GM23338 (cell line): ENCODE measurements around the gene LIPH. TPM values are rescaled to one million over a fixed set of nuclear protein-coding genes. Genes with fewer than 3 reads are reported as not detected.

Experiments used
- ATAC-seq: fragments of 200-7000 bp; cut with Tn5 transposase; 3 replicates; pipeline ENCODE4 v1.9.1; 2020
- DNase-seq: peaks from one replicate; pipeline ENCODE4 v3.0.0-alpha.2; 2015; ENCODE audit warnings: low spot score
- H2AFZ ChIP-seq: fragments of 200-600 bp; sonication (generic); 2 replicates; pipeline ENCODE4 v1.8.0; 2016; ENCODE audit warnings: antibody characterized with exemption, mild to moderate bottlenecking, moderate library complexity
- H3F3A ChIP-seq: fragments of 200-600 bp; sonication (generic); replicated peaks from 2 replicates; pipeline ENCODE4 v1.8.0; 2017; ENCODE audit warnings: antibody characterized with exemption, mixed run types, low read depth
- H3K27ac ChIP-seq: fragments of 200-600 bp; sonication (generic); 2 replicates; pipeline ENCODE4 v1.6.1; 2016; ENCODE audit warnings: low read depth
- H3K27me3 ChIP-seq: fragments of 200-600 bp; sonication (generic); 2 replicates; pipeline ENCODE4 v1.8.0; 2016; ENCODE audit warnings: mild to moderate bottlenecking, mixed run types, moderate library complexity; ENCODE audit not compliant: insufficient read depth
- H3K36me3 ChIP-seq: fragments of 200-600 bp; sonication (generic); 2 replicates; pipeline ENCODE4 v1.8.0; 2016; ENCODE audit warnings: mild to moderate bottlenecking; ENCODE audit not compliant: insufficient read depth
- H3K4me1 ChIP-seq: fragments of 200-600 bp; sonication (generic); 2 replicates; pipeline ENCODE4 v1.8.0; 2016; ENCODE audit warnings: mild to moderate bottlenecking, moderate library complexity; ENCODE audit not compliant: insufficient read depth
- H3K4me2 ChIP-seq: fragments of 200-600 bp; sonication (generic); 2 replicates; pipeline ENCODE4 v1.7.1; 2017; ENCODE audit warnings: mixed run types
- H3K4me3 ChIP-seq: fragments of 200-600 bp; sonication (generic); 2 replicates; pipeline ENCODE4 v1.6.1; 2016; ENCODE audit warnings: mixed run types
- H3K79me2 ChIP-seq: fragments of 200-600 bp; sonication (generic); replicated peaks from 2 replicates; pipeline ENCODE4 v1.8.0; 2017; ENCODE audit warnings: mild to moderate bottlenecking; ENCODE audit not compliant: insufficient read depth
- H3K9me2 ChIP-seq: fragments of 200-600 bp; sonication (generic); 2 replicates; pipeline ENCODE4 v1.8.0; 2017; ENCODE audit not compliant: insufficient read depth
- H4K20me1 ChIP-seq: fragments of 200-600 bp; sonication (generic); replicated peaks from 2 replicates; pipeline ENCODE4 v1.8.0; 2017; ENCODE audit warnings: mild to moderate bottlenecking; ENCODE audit not compliant: insufficient read depth
- H3K27ac Mint-ChIP-seq: 2 replicates; pipeline ENCODE4 v1.8.0; 2020; ENCODE audit warnings: inconsistent platforms, mild to moderate bottlenecking, moderate library complexity, mixed read lengths
- H3K27me3 Mint-ChIP-seq: 3 replicates; pipeline ENCODE4 v1.8.0; 2022; ENCODE audit warnings: low read depth, mild to moderate bottlenecking, moderate library complexity, mixed read lengths, inconsistent platforms; ENCODE audit not compliant: insufficient read depth, poor library complexity
- H3K36me3 Mint-ChIP-seq: 3 replicates; pipeline ENCODE4 v1.8.0; 2021; ENCODE audit warnings: low read depth, mild to moderate bottlenecking, inconsistent platforms, moderate library complexity, mixed read lengths
- H3K4me1 Mint-ChIP-seq: 3 replicates; pipeline ENCODE4 v1.8.0; 2020; ENCODE audit warnings: mild to moderate bottlenecking, inconsistent platforms, mixed read lengths
- H3K4me3 Mint-ChIP-seq: 3 replicates; pipeline ENCODE4 v1.8.0; 2021; ENCODE audit warnings: moderate library complexity, mild to moderate bottlenecking, inconsistent platforms, mixed read lengths
- H3K9me3 Mint-ChIP-seq: 3 replicates; pipeline ENCODE4 v1.8.0; 2020; ENCODE audit warnings: moderate library complexity, mild to moderate bottlenecking, inconsistent platforms, mixed read lengths
- CREB1 ChIP-seq: fragments of 250-450 bp; sonication (Bioruptor Pico); IDR thresholded peaks from 2 replicates; pipeline ENCODE4 v1.5.0; 2020; ENCODE audit warnings: low read depth, mild to moderate bottlenecking, moderate library complexity
- EZH2phosphoT487 ChIP-seq: fragments of 200-600 bp; sonication (generic); IDR thresholded peaks from one replicate; pipeline ENCODE4 v1.8.1; 2018; ENCODE audit warnings: antibody characterized with exemption; ENCODE audit not compliant: unreplicated experiment
- JUNB ChIP-seq: IDR thresholded peaks from one replicate; pipeline ENCODE4 v1.6.1; 2016; ENCODE audit warnings: antibody characterized with exemption; ENCODE audit not compliant: unreplicated experiment
- POLR2AphosphoS5 ChIP-seq: IDR thresholded peaks from 2 replicates; pipeline ENCODE4 v1.6.1; 2016; ENCODE audit warnings: antibody characterized with exemption, low read depth
- STAT1 ChIP-seq: IDR thresholded peaks from one replicate; pipeline ENCODE4 v1.6.1; 2016; ENCODE audit warnings: antibody characterized with exemption; ENCODE audit not compliant: unreplicated experiment
- ZNF114 ChIP-seq: fragments of 250-450 bp; sonication (Bioruptor Pico); IDR thresholded peaks from 2 replicates; pipeline ENCODE4 v1.5.0; 2020; ENCODE audit warnings: mild to moderate bottlenecking, moderate library complexity
- ZNF331 ChIP-seq: fragments of 250-450 bp; sonication (Bioruptor Pico); IDR thresholded peaks from 2 replicates; pipeline ENCODE4 v1.5.0; 2020; ENCODE audit warnings: low read depth, mild to moderate bottlenecking, moderate library complexity
- polyA plus RNA-seq: library from polyadenylated mRNA; unstranded; fragments of >200 nt; fragmentation: Nextera tagmentation; extraction: Ambion mirVana; gene quantifications from 2 replicates; pipeline ENCODE4 v1.2.1, GENCODE V29; 2016
- total RNA-seq: library from RNA; depleted of rRNA; stranded (reverse); fragments of >200 nt; shearing (Covaris generic); gene quantifications from 2 replicates; pipeline ENCODE4 v1.2.3, GENCODE V29; 2014
- TF ChIP-seq, protein P1 (sequence below), 2 experiments: fragments of 200-600 bp in 1 of 2; sonication (generic) in 1 of 2; conservative IDR thresholded peaks; 2 replicates each; pipeline versions ENCODE4 v1.5.1 to v1.6.1; 2016 to 2017; ENCODE audit warnings: antibody characterized with exemption in 2 of 2, low read depth in 2 of 2, mild to moderate bottlenecking in 2 of 2, moderate library complexity in 1 of 2
- TF ChIP-seq, protein P2 (sequence below): fragments of 250-450 bp; sonication (Bioruptor Pico); IDR thresholded peaks from 2 replicates; pipeline ENCODE4 v1.5.0; 2020; ENCODE audit warnings: mild to moderate bottlenecking, moderate library complexity
- TF ChIP-seq, protein P3 (sequence below): IDR thresholded peaks from 2 replicates; pipeline ENCODE4 v1.6.1; 2016; ENCODE audit warnings: antibody characterized with exemption

LIPH gene
- total and polyA plus RNA-seq, 2 experiments from 2014 or later = 0.03 to 0.16 TPM

DNA sequence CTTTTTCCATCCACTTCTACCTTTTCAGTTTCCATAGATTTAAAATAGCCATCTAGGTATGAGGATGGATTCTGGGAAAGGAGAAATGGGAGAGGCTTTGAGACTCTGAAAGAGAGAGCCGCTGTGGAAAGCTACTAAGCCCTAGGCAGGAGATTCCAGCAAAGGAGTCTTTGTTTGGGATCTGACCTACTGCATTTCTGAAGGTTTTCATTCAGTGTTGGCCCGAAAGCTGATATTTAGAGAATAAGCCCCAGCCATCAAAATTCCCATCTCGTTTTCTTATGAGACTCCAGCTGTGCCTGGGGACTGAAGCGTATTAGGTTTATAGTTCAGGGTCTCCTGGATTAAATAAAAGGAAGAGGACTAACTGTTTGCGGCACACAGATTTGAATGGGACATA is 19.5 kb downstream of the LIPH start (continued):
- no peak for TF ChIP-seq EZH2phosphoT487

DNA sequence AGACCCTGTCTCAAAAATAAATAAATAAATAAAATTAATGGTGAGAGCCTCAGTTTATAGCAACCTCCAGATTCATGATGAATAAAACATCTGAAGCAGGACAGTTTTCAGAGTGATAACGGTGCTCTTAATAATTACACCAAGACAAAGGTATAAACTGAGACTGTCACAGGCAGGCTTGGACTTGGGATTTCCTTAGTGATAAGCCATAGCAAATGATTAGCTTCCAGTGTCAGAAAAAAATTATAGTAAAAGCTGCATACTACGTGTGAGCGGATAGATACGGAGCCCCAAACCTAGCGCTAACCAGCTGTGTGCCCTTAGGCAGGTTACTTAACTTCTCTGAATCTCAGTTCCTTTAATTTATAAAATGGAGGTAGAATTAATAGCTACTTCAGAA is 21.5 kb downstream of the LIPH start:
- no peak for TF ChIP-seq JUNB
- H3K4me1 Mint-ChIP-seq = no peaks in the 10 kb centered on the region
- no peaks in the 10 kb centered on the region for H3K4me1 ChIP-seq
- no peak overlapping the region for H3K4me3 ChIP-seq
- H3K4me2 ChIP-seq = no peak overlapping the region
- DNase-seq = no peak
- no peaks in the 10 kb centered on the region for H3K36me3 Mint-ChIP-seq
- no peaks in the 10 kb centered on the region for H3F3A ChIP-seq
- ATAC-seq = no peak
- no peak overlapping the region for H2AFZ ChIP-seq
- H3K27ac ChIP-seq = no peak overlapping the region
- no peaks in the 10 kb centered on the region for H3K36me3 ChIP-seq
- no peak overlapping the region for H3K27ac Mint-ChIP-seq
- no peaks in the 10 kb centered on the region for H3K79me2 ChIP-seq
- no peaks in the 10 kb centered on the region for H3K9me3 Mint-ChIP-seq
- H4K20me1 ChIP-seq = no peaks in the 10 kb centered on the region; the same call in 1 of the 2 replicates
- no peaks in the 10 kb centered on the region for H3K27me3 ChIP-seq
- no peaks in the 10 kb centered on the region for H3K27me3 Mint-ChIP-seq
- no peak overlapping the region for H3K4me3 Mint-ChIP-seq
- H3K9me2 ChIP-seq = no peaks in the 10 kb centered on the region

DNA sequence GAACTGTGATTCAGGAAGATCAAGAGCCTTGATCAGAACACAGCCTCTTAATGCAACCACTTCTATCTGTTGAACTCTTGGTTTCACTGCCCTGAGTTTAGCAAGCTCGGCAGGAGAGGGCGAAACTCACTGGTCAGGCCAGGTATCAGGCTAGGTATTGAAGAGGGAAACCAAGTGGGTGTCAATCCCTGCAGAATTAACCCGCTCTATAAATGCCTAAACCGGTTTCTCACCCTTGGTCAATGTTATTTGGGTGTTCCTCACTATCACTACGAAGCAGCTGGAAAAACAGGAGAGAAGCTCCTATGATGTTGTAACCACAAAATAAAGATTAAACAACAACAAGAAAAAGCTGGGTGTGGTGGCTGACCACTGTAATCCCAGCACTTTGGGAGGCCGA is 23.9 kb downstream of the LIPH start:
- Histone ChIP-seq H3K9me2 (no peaks in the 10 kb centered on the region), H4K20me1 (no peaks in the 10 kb centered on the region; the same call in 1 of the 2 replicates), H3K4me1 (no peaks in the 10 kb centered on the region), H3K36me3 (no peaks in the 10 kb centered on the region), H3K27me3 (no peaks in the 10 kb centered on the region), H3K79me2 (no peaks in the 10 kb centered on the region), H3F3A (no peaks in the 10 kb centered on the region), H2AFZ (peak overlapping the region; percentile 63), H3K4me3 (no peak overlapping the region), H3K27ac (no peak overlapping the region), H3K4me2 (no peak overlapping the region)
- H3K9me3 Mint-ChIP-seq = no peaks in the 10 kb centered on the region
- ATAC-seq (no peak), DNase-seq (no peak)
- H3K27ac Mint-ChIP-seq = no peak overlapping the region
- H3K4me1 Mint-ChIP-seq = no peaks in the 10 kb centered on the region
- no peak overlapping the region for H3K4me3 Mint-ChIP-seq
- H3K27me3 Mint-ChIP-seq = no peaks in the 10 kb centered on the region
- no peaks in the 10 kb centered on the region for H3K36me3 Mint-ChIP-seq
- TF ChIP-seq, protein P1, sequence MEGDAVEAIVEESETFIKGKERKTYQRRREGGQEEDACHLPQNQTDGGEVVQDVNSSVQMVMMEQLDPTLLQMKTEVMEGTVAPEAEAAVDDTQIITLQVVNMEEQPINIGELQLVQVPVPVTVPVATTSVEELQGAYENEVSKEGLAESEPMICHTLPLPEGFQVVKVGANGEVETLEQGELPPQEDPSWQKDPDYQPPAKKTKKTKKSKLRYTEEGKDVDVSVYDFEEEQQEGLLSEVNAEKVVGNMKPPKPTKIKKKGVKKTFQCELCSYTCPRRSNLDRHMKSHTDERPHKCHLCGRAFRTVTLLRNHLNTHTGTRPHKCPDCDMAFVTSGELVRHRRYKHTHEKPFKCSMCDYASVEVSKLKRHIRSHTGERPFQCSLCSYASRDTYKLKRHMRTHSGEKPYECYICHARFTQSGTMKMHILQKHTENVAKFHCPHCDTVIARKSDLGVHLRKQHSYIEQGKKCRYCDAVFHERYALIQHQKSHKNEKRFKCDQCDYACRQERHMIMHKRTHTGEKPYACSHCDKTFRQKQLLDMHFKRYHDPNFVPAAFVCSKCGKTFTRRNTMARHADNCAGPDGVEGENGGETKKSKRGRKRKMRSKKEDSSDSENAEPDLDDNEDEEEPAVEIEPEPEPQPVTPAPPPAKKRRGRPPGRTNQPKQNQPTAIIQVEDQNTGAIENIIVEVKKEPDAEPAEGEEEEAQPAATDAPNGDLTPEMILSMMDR (conservative IDR thresholded peaks at IDR 0.05; ENCODE audit: low read depth in 2 of 2) = no peak
- no peak for TF ChIP-seq EZH2phosphoT487
- TF ChIP-seq, protein P2, sequence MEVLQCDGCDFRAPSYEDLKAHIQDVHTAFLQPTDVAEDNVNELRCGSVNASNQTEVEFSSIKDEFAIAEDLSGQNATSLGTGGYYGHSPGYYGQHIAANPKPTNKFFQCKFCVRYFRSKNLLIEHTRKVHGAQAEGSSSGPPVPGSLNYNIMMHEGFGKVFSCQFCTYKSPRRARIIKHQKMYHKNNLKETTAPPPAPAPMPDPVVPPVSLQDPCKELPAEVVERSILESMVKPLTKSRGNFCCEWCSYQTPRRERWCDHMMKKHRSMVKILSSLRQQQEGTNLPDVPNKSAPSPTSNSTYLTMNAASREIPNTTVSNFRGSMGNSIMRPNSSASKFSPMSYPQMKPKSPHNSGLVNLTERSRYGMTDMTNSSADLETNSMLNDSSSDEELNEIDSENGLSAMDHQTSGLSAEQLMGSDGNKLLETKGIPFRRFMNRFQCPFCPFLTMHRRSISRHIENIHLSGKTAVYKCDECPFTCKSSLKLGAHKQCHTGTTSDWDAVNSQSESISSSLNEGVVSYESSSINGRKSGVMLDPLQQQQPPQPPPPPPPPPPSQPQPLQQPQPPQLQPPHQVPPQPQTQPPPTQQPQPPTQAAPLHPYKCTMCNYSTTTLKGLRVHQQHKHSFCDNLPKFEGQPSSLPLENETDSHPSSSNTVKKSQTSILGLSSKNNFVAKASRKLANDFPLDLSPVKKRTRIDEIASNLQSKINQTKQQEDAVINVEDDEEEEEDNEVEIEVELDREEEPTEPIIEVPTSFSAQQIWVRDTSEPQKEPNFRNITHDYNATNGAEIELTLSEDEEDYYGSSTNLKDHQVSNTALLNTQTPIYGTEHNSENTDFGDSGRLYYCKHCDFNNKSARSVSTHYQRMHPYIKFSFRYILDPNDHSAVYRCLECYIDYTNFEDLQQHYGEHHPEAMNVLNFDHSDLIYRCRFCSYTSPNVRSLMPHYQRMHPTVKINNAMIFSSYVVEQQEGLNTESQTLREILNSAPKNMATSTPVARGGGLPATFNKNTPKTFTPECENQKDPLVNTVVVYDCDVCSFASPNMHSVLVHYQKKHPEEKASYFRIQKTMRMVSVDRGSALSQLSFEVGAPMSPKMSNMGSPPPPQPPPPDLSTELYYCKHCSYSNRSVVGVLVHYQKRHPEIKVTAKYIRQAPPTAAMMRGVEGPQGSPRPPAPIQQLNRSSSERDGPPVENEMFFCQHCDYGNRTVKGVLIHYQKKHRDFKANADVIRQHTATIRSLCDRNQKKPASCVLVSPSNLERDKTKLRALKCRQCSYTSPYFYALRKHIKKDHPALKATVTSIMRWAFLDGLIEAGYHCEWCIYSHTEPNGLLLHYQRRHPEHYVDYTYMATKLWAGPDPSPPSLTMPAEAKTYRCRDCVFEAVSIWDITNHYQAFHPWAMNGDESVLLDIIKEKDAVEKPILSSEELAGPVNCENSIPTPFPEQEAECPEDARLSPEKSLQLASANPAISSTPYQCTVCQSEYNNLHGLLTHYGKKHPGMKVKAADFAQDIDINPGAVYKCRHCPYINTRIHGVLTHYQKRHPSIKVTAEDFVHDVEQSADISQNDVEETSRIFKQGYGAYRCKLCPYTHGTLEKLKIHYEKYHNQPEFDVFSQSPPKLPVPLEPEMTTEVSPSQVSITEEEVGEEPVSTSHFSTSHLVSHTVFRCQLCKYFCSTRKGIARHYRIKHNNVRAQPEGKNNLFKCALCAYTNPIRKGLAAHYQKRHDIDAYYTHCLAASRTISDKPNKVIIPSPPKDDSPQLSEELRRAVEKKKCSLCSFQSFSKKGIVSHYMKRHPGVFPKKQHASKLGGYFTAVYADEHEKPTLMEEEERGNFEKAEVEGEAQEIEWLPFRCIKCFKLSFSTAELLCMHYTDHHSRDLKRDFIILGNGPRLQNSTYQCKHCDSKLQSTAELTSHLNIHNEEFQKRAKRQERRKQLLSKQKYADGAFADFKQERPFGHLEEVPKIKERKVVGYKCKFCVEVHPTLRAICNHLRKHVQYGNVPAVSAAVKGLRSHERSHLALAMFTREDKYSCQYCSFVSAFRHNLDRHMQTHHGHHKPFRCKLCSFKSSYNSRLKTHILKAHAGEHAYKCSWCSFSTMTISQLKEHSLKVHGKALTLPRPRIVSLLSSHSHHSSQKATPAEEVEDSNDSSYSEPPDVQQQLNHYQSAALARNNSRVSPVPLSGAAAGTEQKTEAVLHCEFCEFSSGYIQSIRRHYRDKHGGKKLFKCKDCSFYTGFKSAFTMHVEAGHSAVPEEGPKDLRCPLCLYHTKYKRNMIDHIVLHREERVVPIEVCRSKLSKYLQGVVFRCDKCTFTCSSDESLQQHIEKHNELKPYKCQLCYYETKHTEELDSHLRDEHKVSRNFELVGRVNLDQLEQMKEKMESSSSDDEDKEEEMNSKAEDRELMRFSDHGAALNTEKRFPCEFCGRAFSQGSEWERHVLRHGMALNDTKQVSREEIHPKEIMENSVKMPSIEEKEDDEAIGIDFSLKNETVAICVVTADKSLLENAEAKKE (CRISPR knock-in tag) = no peak
- TF ChIP-seq CREB1 (CRISPR knock-in tag) = no peak
- TF ChIP-seq, protein P3, sequence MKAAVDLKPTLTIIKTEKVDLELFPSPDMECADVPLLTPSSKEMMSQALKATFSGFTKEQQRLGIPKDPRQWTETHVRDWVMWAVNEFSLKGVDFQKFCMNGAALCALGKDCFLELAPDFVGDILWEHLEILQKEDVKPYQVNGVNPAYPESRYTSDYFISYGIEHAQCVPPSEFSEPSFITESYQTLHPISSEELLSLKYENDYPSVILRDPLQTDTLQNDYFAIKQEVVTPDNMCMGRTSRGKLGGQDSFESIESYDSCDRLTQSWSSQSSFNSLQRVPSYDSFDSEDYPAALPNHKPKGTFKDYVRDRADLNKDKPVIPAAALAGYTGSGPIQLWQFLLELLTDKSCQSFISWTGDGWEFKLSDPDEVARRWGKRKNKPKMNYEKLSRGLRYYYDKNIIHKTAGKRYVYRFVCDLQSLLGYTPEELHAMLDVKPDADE = no peak
- TF ChIP-seq STAT1 = no peak
- TF ChIP-seq POLR2AphosphoS5 = no peak
- no peak for TF ChIP-seq ZNF114 (CRISPR knock-in tag)
- TF ChIP-seq JUNB = no peak
- TF ChIP-seq ZNF331 (CRISPR knock-in tag) = no peak
